KMS-11 (cell line): ENCODE results near the gene RNPS1.

Experiments
- H2AFZ ChIP-seq: fragments of 200-600 bp; sonication (generic); 2 replicates; pipeline ENCODE4 v1.6.1; 2016; ENCODE audit warnings: antibody characterized with exemption, mixed run types, low read depth
- H3K27ac ChIP-seq: fragments of 200-600 bp; sonication (generic); 2 replicates; pipeline ENCODE4 v1.6.1; 2016; ENCODE audit warnings: mild to moderate bottlenecking, mixed run types
- H3K27me3 ChIP-seq: fragments of 200-600 bp; sonication (generic); 2 replicates; pipeline ENCODE4 v1.6.1; 2017; ENCODE audit warnings: mild to moderate bottlenecking, low read depth, mixed run types, moderate library complexity; ENCODE audit not compliant: insufficient read depth
- H3K36me3 ChIP-seq: fragments of 200-600 bp; sonication (generic); 2 replicates; pipeline ENCODE4 v1.6.1; 2017; ENCODE audit warnings: mild to moderate bottlenecking, mixed run types; ENCODE audit not compliant: insufficient read depth
- H3K4me1 ChIP-seq: fragments of 200-600 bp; sonication (generic); 2 replicates; pipeline ENCODE4 v1.6.1; 2016; ENCODE audit warnings: mild to moderate bottlenecking, low read depth, mixed run types; ENCODE audit not compliant: poor library complexity, severe bottlenecking
- H3K4me2 ChIP-seq: fragments of 200-600 bp; sonication (generic); 2 replicates; pipeline ENCODE4 v1.7.0; 2016; ENCODE audit warnings: mild to moderate bottlenecking, mixed run types
- H3K4me3 ChIP-seq: fragments of 200-600 bp; sonication (generic); IDR thresholded peaks from 2 replicates; pipeline ENCODE4 v1.6.1; 2017; ENCODE audit warnings: low read depth, low read length, mixed read lengths; ENCODE audit not compliant: insufficient read depth
- H3K79me2 ChIP-seq: fragments of 200-600 bp; sonication (generic); 2 replicates; pipeline ENCODE4 v1.6.1; 2016; ENCODE audit warnings: low read depth, mixed run types; ENCODE audit not compliant: insufficient read depth
- H3K9ac ChIP-seq: fragments of 200-600 bp; sonication (generic); 2 replicates; pipeline ENCODE4 v1.6.1; 2016; ENCODE audit warnings: mild to moderate bottlenecking, mixed run types
- H4K20me1 ChIP-seq: fragments of 200-600 bp; sonication (generic); 2 replicates; pipeline ENCODE4 v1.6.1; 2016; ENCODE audit warnings: mild to moderate bottlenecking, mixed run types; ENCODE audit not compliant: insufficient read depth
- TF ChIP-seq, protein P1 (sequence below): fragments of 200-600 bp; sonication (generic); conservative IDR thresholded peaks from 2 replicates; pipeline ENCODE4 v1.6.1; 2017; ENCODE audit warnings: low read depth, mild to moderate bottlenecking, antibody characterized with exemption, low read length, moderate library complexity, mixed read lengths

Gene RNPS1

DNA sequence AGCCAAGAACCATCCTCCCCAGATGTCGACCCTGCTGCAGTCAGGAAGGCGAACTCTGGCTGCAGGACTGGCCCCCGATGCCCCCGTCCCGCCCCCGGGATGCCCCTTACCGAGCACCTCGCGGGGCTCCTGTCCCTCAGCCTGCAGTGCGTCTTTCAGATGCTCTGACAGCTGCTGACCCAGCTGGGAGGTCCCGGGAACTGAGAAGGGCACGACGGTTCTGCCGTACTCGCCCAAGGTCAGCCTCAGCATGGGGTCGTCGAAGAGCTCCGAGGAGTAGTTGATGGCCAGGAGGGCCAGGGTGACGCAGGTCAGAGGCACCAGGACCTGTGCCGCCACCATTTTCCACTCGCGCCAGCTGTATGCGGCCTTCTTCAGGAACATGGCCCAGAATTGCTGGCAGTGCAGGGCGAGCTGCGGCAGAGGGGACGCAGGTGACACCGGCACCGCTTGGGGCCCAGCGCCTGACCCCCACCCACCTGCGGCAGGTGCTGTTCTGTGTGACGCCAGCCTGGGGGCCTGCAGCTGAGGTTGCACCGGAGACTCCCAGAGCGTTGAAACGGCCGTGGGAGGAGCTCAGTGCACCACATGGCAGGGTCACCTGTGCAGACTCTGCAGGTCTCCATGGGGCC is 20.1 kb upstream of the RNPS1 start:
- TF ChIP-seq, protein P1, sequence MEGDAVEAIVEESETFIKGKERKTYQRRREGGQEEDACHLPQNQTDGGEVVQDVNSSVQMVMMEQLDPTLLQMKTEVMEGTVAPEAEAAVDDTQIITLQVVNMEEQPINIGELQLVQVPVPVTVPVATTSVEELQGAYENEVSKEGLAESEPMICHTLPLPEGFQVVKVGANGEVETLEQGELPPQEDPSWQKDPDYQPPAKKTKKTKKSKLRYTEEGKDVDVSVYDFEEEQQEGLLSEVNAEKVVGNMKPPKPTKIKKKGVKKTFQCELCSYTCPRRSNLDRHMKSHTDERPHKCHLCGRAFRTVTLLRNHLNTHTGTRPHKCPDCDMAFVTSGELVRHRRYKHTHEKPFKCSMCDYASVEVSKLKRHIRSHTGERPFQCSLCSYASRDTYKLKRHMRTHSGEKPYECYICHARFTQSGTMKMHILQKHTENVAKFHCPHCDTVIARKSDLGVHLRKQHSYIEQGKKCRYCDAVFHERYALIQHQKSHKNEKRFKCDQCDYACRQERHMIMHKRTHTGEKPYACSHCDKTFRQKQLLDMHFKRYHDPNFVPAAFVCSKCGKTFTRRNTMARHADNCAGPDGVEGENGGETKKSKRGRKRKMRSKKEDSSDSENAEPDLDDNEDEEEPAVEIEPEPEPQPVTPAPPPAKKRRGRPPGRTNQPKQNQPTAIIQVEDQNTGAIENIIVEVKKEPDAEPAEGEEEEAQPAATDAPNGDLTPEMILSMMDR: no peak
- H4K20me1 ChIP-seq: no peaks in the 10 kb centered on the region
- no peak overlapping the region for H3K27ac ChIP-seq
- H3K4me2 ChIP-seq: no peak overlapping the region
- no peak overlapping the region for H3K9ac ChIP-seq
- no peaks in the 10 kb centered on the region for H3K79me2 ChIP-seq
- no peaks in the 10 kb centered on the region for H3K27me3 ChIP-seq
- no peak overlapping the region for H2AFZ ChIP-seq
- no peaks in the 10 kb centered on the region for H3K36me3 ChIP-seq
- no peak overlapping the region for H3K4me3 ChIP-seq
- no peaks in the 10 kb centered on the region for H3K4me1 ChIP-seq

DNA sequence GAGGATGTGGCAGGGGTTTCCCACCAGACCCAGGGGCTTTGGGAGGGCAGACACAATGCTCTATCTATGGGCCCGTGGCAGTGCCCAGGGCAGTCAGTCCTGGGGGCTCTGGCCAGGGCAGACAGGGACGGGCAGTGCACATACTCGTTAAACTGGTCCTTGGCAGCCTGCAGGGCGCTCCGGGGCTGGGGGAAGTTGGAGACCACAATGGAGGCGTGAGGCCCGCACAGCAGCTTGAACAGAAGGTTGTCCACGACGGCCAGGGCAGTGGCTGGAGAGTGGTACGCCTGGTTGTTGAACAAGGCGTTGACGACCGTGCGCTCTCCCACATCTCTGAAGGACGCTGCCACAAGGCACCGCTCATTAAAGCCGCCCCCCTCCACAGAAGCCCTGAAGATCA is 18.6 kb upstream of the RNPS1 start:
- TF ChIP-seq, protein P1: no peak
- no peaks in the 10 kb centered on the region for H3K4me1 ChIP-seq
- H3K27me3 ChIP-seq: no peaks in the 10 kb centered on the region
- H3K79me2 ChIP-seq: no peaks in the 10 kb centered on the region
- H4K20me1 ChIP-seq: no peaks in the 10 kb centered on the region
- no peak overlapping the region for H2AFZ ChIP-seq
- H3K27ac ChIP-seq: no peak overlapping the region
- no peak overlapping the region for H3K9ac ChIP-seq
- H3K4me2 ChIP-seq: no peak overlapping the region
- no peaks in the 10 kb centered on the region for H3K36me3 ChIP-seq
- no peak overlapping the region for H3K4me3 ChIP-seq

DNA sequence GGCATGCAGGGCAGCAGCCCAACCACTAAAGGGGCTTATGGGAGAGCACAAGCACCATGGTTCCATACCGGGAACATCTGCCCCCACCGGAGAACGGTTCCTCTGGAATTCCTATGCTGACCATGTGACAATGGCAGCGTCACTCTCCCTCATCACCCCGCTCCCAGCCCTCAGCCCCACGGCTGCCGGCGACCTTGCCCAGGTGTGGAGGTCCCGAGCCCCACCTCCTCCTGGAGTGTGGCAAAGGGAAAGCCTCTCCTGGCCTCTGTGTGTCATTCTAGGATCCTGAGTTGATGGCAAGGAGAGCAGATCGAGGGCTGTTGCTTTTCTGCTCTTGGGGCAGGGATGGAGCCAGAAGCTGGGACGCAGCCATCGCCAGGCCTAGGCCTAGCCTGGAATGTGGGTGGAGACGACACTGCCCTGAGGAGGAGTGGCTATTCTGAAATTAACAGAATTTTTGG is 17.8 kb upstream of the RNPS1 start:
- Histone ChIP-seq H3K36me3 (no peaks in the 10 kb centered on the region), H3K4me2 (no peak overlapping the region), H4K20me1 (no peaks in the 10 kb centered on the region), H3K27ac (no peak overlapping the region), H3K9ac (no peak overlapping the region), H3K4me3 (no peak overlapping the region), H3K27me3 (no peaks in the 10 kb centered on the region), H2AFZ (no peak overlapping the region), H3K79me2 (no peaks in the 10 kb centered on the region), H3K4me1 (no peaks in the 10 kb centered on the region)
- TF ChIP-seq, protein P1: no peak

DNA sequence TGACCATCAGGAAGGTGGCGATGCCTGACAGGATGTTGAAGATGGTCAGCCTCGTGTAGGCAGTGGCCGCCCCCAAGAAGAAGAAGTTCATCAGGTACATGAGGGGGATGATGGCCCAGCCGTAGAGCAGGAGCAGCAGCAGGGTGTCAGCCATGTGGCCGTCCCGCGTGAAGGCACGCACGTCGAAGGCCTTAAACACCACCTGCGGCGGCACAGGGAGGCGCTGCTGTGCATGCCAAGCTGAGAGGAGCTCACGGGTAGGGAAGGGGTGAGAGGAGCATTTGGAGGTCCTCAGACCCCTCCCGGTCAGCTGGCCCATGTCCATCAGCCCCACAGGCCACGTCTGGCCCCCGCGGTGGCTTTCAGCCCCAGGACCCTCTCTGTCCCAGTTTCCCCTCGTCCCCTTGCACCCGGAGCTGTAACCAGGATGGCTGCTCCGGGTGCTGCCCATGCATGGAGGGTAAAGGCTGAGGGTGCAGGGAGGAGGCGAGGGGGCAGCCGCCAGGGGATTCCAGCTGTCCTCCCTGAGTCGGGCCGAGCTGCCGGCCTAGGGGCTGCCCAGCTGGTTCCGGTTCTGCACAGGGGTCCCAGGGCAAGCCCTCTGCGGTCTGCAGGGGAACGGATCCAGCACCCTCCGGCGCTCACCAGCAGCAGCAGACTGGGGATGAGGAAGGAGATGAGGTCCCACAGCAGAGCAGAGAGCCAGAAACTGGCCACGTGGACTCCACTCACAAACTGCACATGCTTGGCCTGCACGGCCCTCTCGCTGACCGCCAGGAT is 17.1 kb upstream of the RNPS1 start:
- no peak overlapping the region for H3K4me3 ChIP-seq
- no peak overlapping the region for H3K9ac ChIP-seq
- TF ChIP-seq, protein P1: no peak
- H3K4me2 ChIP-seq: no peak overlapping the region
- H2AFZ ChIP-seq: no peak overlapping the region
- no peaks in the 10 kb centered on the region for H3K79me2 ChIP-seq
- no peaks in the 10 kb centered on the region for H3K4me1 ChIP-seq
- H3K36me3 ChIP-seq: no peaks in the 10 kb centered on the region
- H3K27me3 ChIP-seq: no peaks in the 10 kb centered on the region
- no peak overlapping the region for H3K27ac ChIP-seq
- no peaks in the 10 kb centered on the region for H4K20me1 ChIP-seq
